K562 (cell line): ENCODE data around the gene EHMT2. TPM values are rescaled to one million over a fixed set of nuclear protein-coding genes. Genes with fewer than 3 reads are reported as not detected.
A peak's percentile ranks its signal among the peaks of the same experiment; 100 is the strongest.

Experiments
- CBFB ChIP-seq: sonication (generic); formaldehyde crosslinking; IDR thresholded peaks from 2 replicates; pipeline ENCODE4 v1.4.0; 2020; ENCODE audit warnings: mild to moderate bottlenecking, missing genetic modification reagents
- ERF ChIP-seq: fragments of 450-650 bp; formaldehyde crosslinking; IDR thresholded peaks from 2 replicates; pipeline ENCODE4 v1.4.0; 2020; ENCODE audit warnings: mild to moderate bottlenecking, mixed read lengths
- ETV5 ChIP-seq: sonication (generic); formaldehyde crosslinking; IDR thresholded peaks from 2 replicates; pipeline ENCODE4 v1.4.0; 2020; ENCODE audit warnings: low read depth, mild to moderate bottlenecking, missing genetic modification reagents
- FOXA3 ChIP-seq, 2 experiments: fragments of 450-650 bp in 1 of 2; sonication (generic) in 1 of 2; formaldehyde crosslinking; IDR thresholded peaks in 1 of 2; conservative IDR thresholded peaks in 1 of 2; 2 replicates each; pipeline versions ENCODE4 v1.4.0 to v1.8.0; 2020 to 2022; ENCODE audit warnings: mild to moderate bottlenecking in 2 of 2, missing genetic modification reagents in 1 of 2
- FOXP1 ChIP-seq: sonication (generic); formaldehyde crosslinking; IDR thresholded peaks from 2 replicates; pipeline ENCODE4 v1.8.0; 2022; ENCODE audit warnings: mild to moderate bottlenecking, missing genetic modification reagents
- GMEB1 ChIP-seq: fragments of 250-450 bp; sonication (Bioruptor Pico); IDR thresholded peaks from 2 replicates; pipeline ENCODE4 v1.4.0; 2020; ENCODE audit warnings: mild to moderate bottlenecking
- MBD1 ChIP-seq: fragments of 250-450 bp; sonication (Bioruptor Pico); IDR thresholded peaks from 2 replicates; pipeline ENCODE4 v1.8.0; 2022; ENCODE audit warnings: inconsistent platforms
- MIER1 ChIP-seq: fragments of 450-650 bp; IDR thresholded peaks from 2 replicates; pipeline ENCODE4 v1.6.1; 2016; ENCODE audit warnings: antibody characterized with exemption, mild to moderate bottlenecking, low read depth
- MYNN ChIP-seq, 2 experiments: sonication (generic); formaldehyde crosslinking in 1 of 2; IDR thresholded peaks; 2 replicates each; pipeline versions ENCODE4 v1.5.0 to v1.6.1; 2016 to 2020; ENCODE audit warnings: antibody characterized with exemption in 1 of 2, missing genetic modification reagents in 1 of 2
- NFIC ChIP-seq: fragments of 450-650 bp; IDR thresholded peaks from 2 replicates; pipeline ENCODE4 v1.6.1; 2017; ENCODE audit warnings: mild to moderate bottlenecking, inconsistent platforms
- PCBP2 ChIP-seq: fragments of 200-400 bp; formaldehyde crosslinking; IDR thresholded peaks from 2 replicates; pipeline ENCODE4 v1.6.1; 2018; ENCODE audit warnings: low read length, low read depth, mild to moderate bottlenecking, moderate library complexity; ENCODE audit not compliant: poor library complexity, severe bottlenecking
- PTTG1 ChIP-seq: fragments of 450-650 bp; IDR thresholded peaks from 2 replicates; pipeline ENCODE4 v1.6.1; 2016; ENCODE audit warnings: low read depth, mild to moderate bottlenecking, missing genetic modification characterization, missing compliant biosample characterization
- STAG1 ChIP-seq: sonication (generic); formaldehyde crosslinking; IDR thresholded peaks from 2 replicates; pipeline ENCODE4 v1.5.0; 2020; ENCODE audit warnings: missing genetic modification reagents, borderline replicate concordance
- STAT6 ChIP-seq: sonication (generic); formaldehyde crosslinking; IDR thresholded peaks from 2 replicates; pipeline ENCODE4 v1.8.1; 2023; ENCODE audit warnings: mild to moderate bottlenecking, missing genetic modification reagents
- YBX1 ChIP-seq: fragments of 450-650 bp; IDR thresholded peaks from 2 replicates; pipeline ENCODE4 v1.7.1; 2016; ENCODE audit warnings: mild to moderate bottlenecking
- ZBTB8A ChIP-seq: fragments of 450-650 bp; IDR thresholded peaks from 2 replicates; pipeline ENCODE4 v1.6.1; 2018; ENCODE audit warnings: mild to moderate bottlenecking, moderate library complexity; ENCODE audit not compliant: partially characterized antibody
- ZNF830 ChIP-seq: fragments of 250-450 bp; sonication (Bioruptor Pico); IDR thresholded peaks from 2 replicates; pipeline ENCODE4 v1.5.0; 2021; ENCODE audit warnings: mild to moderate bottlenecking
- ZSCAN32 ChIP-seq: fragments of 450-650 bp; formaldehyde crosslinking; IDR thresholded peaks from 2 replicates; pipeline ENCODE4 v1.4.0; 2020; ENCODE audit warnings: mild to moderate bottlenecking, moderate library complexity
- ZZZ3 ChIP-seq: fragments of 450-650 bp; IDR thresholded peaks from 2 replicates; pipeline ENCODE4 v1.6.1; 2016; ENCODE audit warnings: antibody characterized with exemption, mild to moderate bottlenecking, moderate library complexity
- polyA plus RNA-seq, 8 experiments: library from polyadenylated mRNA; depleted of rRNA in 4 of 8; stranded (reverse) in 5 of 8; unstranded in 3 of 8; fragments of >200 nt; fragmentation: Nextera tagmentation in 2 of 8; fragmentation: Illumina TruSeq in 1 of 8; extraction: Ambion mirVana in 2 of 8; extraction: Trizol in 1 of 8; gene quantifications; 2 replicates each; pipeline versions ENCODE4 v1.2.1 to v1.2.3, GENCODE V29; 2011 to 2014; ENCODE audit warnings: inconsistent platforms in 1 of 8, missing spikeins in 1 of 8
- total RNA-seq, 7 experiments: library from RNA; depleted of rRNA in 6 of 7; stranded (reverse); fragments of >200 nt in 6 of 7; fragmentation: Illumina TruSeq in 2 of 7; extraction: Trizol in 2 of 7; gene quantifications; 2 replicates each; pipeline versions ENCODE4 v1.2.1 to v1.2.3, GENCODE V29; 2011 to 2021; ENCODE audit warnings: low replicate concordance in 1 of 7
- TF ChIP-seq, protein P1 (sequence below): sonication (generic); formaldehyde crosslinking; IDR thresholded peaks from 2 replicates; pipeline ENCODE4 v1.8.0; 2023; ENCODE audit warnings: mild to moderate bottlenecking, missing genetic modification reagents

The EHMT2 gene
- total and polyA plus RNA-seq, 9 of the 15 experiments (the other 6 are each of a cell fraction or from before 2014, with no cell fraction given), result 2.1 to 63.8 (median 38.5) TPM

DNA sequence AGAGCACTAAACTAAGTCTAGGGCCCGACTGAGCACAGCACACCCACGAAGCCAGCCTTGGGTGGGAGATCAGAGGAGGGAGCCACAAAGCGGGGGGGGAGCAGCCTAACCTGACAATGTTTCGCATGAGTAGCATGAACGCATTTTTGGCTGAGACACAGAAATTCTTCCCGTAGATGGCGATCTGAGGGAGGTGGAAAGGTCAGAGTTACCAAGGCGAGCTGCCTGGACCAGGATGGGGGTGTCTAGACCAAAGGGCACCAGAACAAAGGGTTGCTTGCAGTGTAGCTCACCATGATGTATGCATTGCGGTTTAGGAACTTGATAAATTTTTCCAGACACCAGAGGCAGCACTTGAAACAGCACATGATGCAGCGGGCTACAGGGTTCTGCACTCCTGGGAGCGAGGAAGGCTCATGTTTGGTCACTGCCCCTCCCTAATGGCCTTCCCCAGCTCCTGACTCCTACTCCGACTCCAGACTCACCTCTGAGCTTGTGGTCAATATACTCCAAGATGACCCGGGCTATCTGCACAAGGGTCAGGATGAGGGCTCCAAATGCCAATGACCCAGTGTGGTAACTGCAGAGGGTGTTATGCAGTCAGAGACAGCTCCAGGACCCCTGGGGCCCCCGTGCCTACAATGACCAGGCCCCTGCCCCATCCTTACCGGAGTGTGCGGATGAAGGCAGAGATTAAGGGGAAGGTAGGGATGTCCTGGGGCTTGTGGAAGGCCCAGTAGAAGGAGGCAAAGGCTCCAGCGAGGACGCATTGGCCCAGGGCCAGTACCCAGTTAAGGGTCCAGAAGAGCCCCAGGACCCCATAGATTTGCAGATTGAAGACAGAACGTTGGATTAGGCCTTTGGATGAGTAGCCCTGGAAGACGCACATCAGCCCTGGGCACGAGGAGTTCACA, 32.0 kb downstream of the EHMT2 start (continued):
- TF ChIP-seq ZSCAN32 (CRISPR knock-in tag) (no peak), YBX1 (no peak), ZZZ3 (no peak), PCBP2 (no peak), MYNN (IDR thresholded peaks at IDR 0.05) (no peak), MYNN (CRISPR knock-in tag; IDR thresholded peaks at IDR 0.05) (0 out of 2 replicates have a peak, but pooled peaks have one; percentile 25), ZNF830 (CRISPR knock-in tag) (0 out of 2 replicates have a peak, but pooled peaks have one; percentile 27), GMEB1 (CRISPR knock-in tag) (no peak), ERF (CRISPR knock-in tag) (no peak), FOXP1 (CRISPR knock-in tag) (no peak), MIER1 (no peak), ETV5 (CRISPR knock-in tag) (no peak), ZBTB8A (no peak), PTTG1 (tag) (no peak), STAT6 (0 out of 2 replicates have a peak, but pooled peaks have one; percentile 40), MBD1 (CRISPR knock-in tag) (no peak), CBFB (CRISPR knock-in tag) (no peak), STAG1 (peak; percentile 6; the same call in 1 of the 2 replicates), FOXA3 (CRISPR knock-in tag; conservative IDR thresholded peaks at IDR 0.05 in 1 of 2, IDR thresholded peaks at IDR 0.05 in 1 of 2) (0 out of 4 replicates have a peak, but pooled peaks of 1 of the 2 experiments have one; percentile 31), NFIC (peak; percentile 53; the same call in 1 of the 2 replicates)
- TF ChIP-seq, protein P1, sequence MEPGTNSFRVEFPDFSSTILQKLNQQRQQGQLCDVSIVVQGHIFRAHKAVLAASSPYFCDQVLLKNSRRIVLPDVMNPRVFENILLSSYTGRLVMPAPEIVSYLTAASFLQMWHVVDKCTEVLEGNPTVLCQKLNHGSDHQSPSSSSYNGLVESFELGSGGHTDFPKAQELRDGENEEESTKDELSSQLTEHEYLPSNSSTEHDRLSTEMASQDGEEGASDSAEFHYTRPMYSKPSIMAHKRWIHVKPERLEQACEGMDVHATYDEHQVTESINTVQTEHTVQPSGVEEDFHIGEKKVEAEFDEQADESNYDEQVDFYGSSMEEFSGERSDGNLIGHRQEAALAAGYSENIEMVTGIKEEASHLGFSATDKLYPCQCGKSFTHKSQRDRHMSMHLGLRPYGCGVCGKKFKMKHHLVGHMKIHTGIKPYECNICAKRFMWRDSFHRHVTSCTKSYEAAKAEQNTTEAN (CRISPR knock-in tag), result no peak
